KMS-11 (cell line): ENCODE measurements around the gene HDAC7.
A peak's percentile ranks its signal among the peaks of the same experiment; 100 is the strongest.

ENCODE experiments used
- H2AFZ ChIP-seq: fragments of 200-600 bp; sonication (generic); 2 replicates; pipeline ENCODE4 v1.6.1; 2016; ENCODE audit warnings: antibody characterized with exemption, mixed run types, low read depth
- H3K27ac ChIP-seq: fragments of 200-600 bp; sonication (generic); 2 replicates; pipeline ENCODE4 v1.6.1; 2016; ENCODE audit warnings: mild to moderate bottlenecking, mixed run types
- H3K27me3 ChIP-seq: fragments of 200-600 bp; sonication (generic); 2 replicates; pipeline ENCODE4 v1.6.1; 2017; ENCODE audit warnings: mild to moderate bottlenecking, low read depth, mixed run types, moderate library complexity; ENCODE audit not compliant: insufficient read depth
- H3K36me3 ChIP-seq: fragments of 200-600 bp; sonication (generic); 2 replicates; pipeline ENCODE4 v1.6.1; 2017; ENCODE audit warnings: mild to moderate bottlenecking, mixed run types; ENCODE audit not compliant: insufficient read depth
- H3K4me1 ChIP-seq: fragments of 200-600 bp; sonication (generic); 2 replicates; pipeline ENCODE4 v1.6.1; 2016; ENCODE audit warnings: mild to moderate bottlenecking, low read depth, mixed run types; ENCODE audit not compliant: poor library complexity, severe bottlenecking
- H3K4me2 ChIP-seq: fragments of 200-600 bp; sonication (generic); 2 replicates; pipeline ENCODE4 v1.7.0; 2016; ENCODE audit warnings: mild to moderate bottlenecking, mixed run types
- H3K4me3 ChIP-seq: fragments of 200-600 bp; sonication (generic); IDR thresholded peaks from 2 replicates; pipeline ENCODE4 v1.6.1; 2017; ENCODE audit warnings: low read depth, low read length, mixed read lengths; ENCODE audit not compliant: insufficient read depth
- H3K79me2 ChIP-seq: fragments of 200-600 bp; sonication (generic); 2 replicates; pipeline ENCODE4 v1.6.1; 2016; ENCODE audit warnings: low read depth, mixed run types; ENCODE audit not compliant: insufficient read depth
- H3K9ac ChIP-seq: fragments of 200-600 bp; sonication (generic); 2 replicates; pipeline ENCODE4 v1.6.1; 2016; ENCODE audit warnings: mild to moderate bottlenecking, mixed run types
- H4K20me1 ChIP-seq: fragments of 200-600 bp; sonication (generic); 2 replicates; pipeline ENCODE4 v1.6.1; 2016; ENCODE audit warnings: mild to moderate bottlenecking, mixed run types; ENCODE audit not compliant: insufficient read depth
- CTCF ChIP-seq: fragments of 200-600 bp; sonication (generic); conservative IDR thresholded peaks from 2 replicates; pipeline ENCODE4 v1.6.1; 2017; ENCODE audit warnings: low read depth, mild to moderate bottlenecking, antibody characterized with exemption, low read length, moderate library complexity, mixed read lengths

Gene HDAC7

GRCh38 chr12:47819896-47820630 is at the start of gene HDAC7:
TSS of gene HDAC7 (minus strand) at chr12:47819903. CDS start at chr12:47819785, 118 bp downstream.
- H3K27ac ChIP-seq: peak within 1 kb of the TSS; percentile 89
- H3K4me2 ChIP-seq: peak within 1 kb of the TSS; percentile 99
- H3K9ac ChIP-seq: peak within 1 kb of the TSS; percentile 95
- no peak within 1 kb of the TSS for H3K4me3 ChIP-seq
- no peak for TF ChIP-seq CTCF
- H3K4me1 ChIP-seq: peaks cover 79% of the 10 kb centered on the region
- H3K36me3 ChIP-seq: no peaks in the 10 kb centered on the region
- H3K79me2 ChIP-seq: peaks cover 54% of the 10 kb centered on the region
- H2AFZ ChIP-seq: peak within 1 kb of the TSS; percentile 51; the same call in 1 of the 2 replicates
- H3K27me3 ChIP-seq: no peaks in the 10 kb centered on the region
- H4K20me1 ChIP-seq: no peaks in the 10 kb centered on the region

GRCh38 chr12:47868552-47869031 is 48.9 kb upstream of the HDAC7 start:
- no peaks in the 10 kb centered on the region for H4K20me1 ChIP-seq
- no peaks in the 10 kb centered on the region for H3K27me3 ChIP-seq
- no peaks in the 10 kb centered on the region for H3K79me2 ChIP-seq
- H3K27ac ChIP-seq: peak overlapping the region; percentile 32; the same call in 1 of the 2 replicates
- H3K4me2 ChIP-seq: peak overlapping the region; percentile 61
- peaks cover 47% of the 10 kb centered on the region for H3K4me1 ChIP-seq
- no peak overlapping the region for H3K4me3 ChIP-seq
- H2AFZ ChIP-seq: no peak overlapping the region
- no peaks in the 10 kb centered on the region for H3K36me3 ChIP-seq
- TF ChIP-seq CTCF: no peak
- no peak overlapping the region for H3K9ac ChIP-seq

GRCh38 chr12:47868041-47868440 is 48.3 kb upstream of the HDAC7 start:
- no peaks in the 10 kb centered on the region for H3K79me2 ChIP-seq
- no peak overlapping the region for H3K9ac ChIP-seq
- H3K4me2 ChIP-seq: peak overlapping the region; percentile 61
- no peak for TF ChIP-seq CTCF
- H3K27ac ChIP-seq: peak overlapping the region; percentile 32; the same call in 1 of the 2 replicates
- H3K4me3 ChIP-seq: no peak overlapping the region
- peaks cover 47% of the 10 kb centered on the region for H3K4me1 ChIP-seq
- H3K27me3 ChIP-seq: no peaks in the 10 kb centered on the region
- no peak overlapping the region for H2AFZ ChIP-seq
- no peaks in the 10 kb centered on the region for H3K36me3 ChIP-seq
- H4K20me1 ChIP-seq: no peaks in the 10 kb centered on the region

- no peaks in the 10 kb centered on the region for H3K36me3 ChIP-seq
- peak overlapping the region; percentile 61; the same call in 1 of the 2 replicates for H3K4me2 ChIP-seq
- H4K20me1 ChIP-seq: no peaks in the 10 kb centered on the region
- no peak for TF ChIP-seq CTCF
- no peaks in the 10 kb centered on the region for H3K27me3 ChIP-seq
- H3K9ac ChIP-seq: no peak overlapping the region
- peaks cover 47% of the 10 kb centered on the region for H3K4me1 ChIP-seq
- H2AFZ ChIP-seq: no peak overlapping the region
- H3K4me3 ChIP-seq: no peak overlapping the region
- H3K79me2 ChIP-seq: no peaks in the 10 kb centered on the region
- H3K27ac ChIP-seq: no peak overlapping the region
These were observed 47.8 kb upstream of the HDAC7 start for GRCh38 chr12:47867495-47867941.
